Caco-2 (cell line): ENCODE measurements around the gene TENT5A. TPM values are rescaled to one million over a fixed set of nuclear protein-coding genes. Genes with fewer than 3 reads are reported as not detected.
"Not testable (repeated sequence)": the region's sequence is repeated elsewhere in the genome, so short reads cannot be mapped to it uniquely, and the experiment has no call there.

ENCODE experiments used
- BruUV-seq: library from RNA; stranded (reverse); fragments of 400-500 nt; replicated peaks from 2 replicates; lab custom pipeline; 2021; lab: Mats Ljungman, UMichigan
- CTCF ChIA-PET: fragments of 300-600 bp; sonication (Branson Sonifier 250); formaldehyde crosslinking; loops from one replicate; lab custom pipeline; 2022; ENCODE audit warnings: antibody characterized with exemption; lab: Charles Lee
- POLR2A ChIA-PET: fragments of 300-600 bp; sonication (Branson Sonifier 250); formaldehyde crosslinking; loops from one replicate; lab custom pipeline; 2022; ENCODE audit warnings: antibody characterized with exemption; lab: Charles Lee
- DNase-seq, 2 experiments: peaks; one replicate each; pipeline versions ENCODE4 v3.0.0 to v3.0.0-alpha.2; 2020 to 2022
- H3K27me3 ChIP-seq: replicated peaks from 2 replicates; pipeline ENCODE4 v1.6.0; 2011; ENCODE audit warnings: low read length; ENCODE audit not compliant: control insufficient read depth, insufficient read depth
- H3K36me3 ChIP-seq: 2 replicates; pipeline ENCODE4 v1.5.1; 2011; ENCODE audit warnings: low read length; ENCODE audit not compliant: control insufficient read depth, insufficient read depth
- H3K4me1 ChIP-seq: fragments of 250-450 bp; sonication (Bioruptor Pico); 2 replicates; pipeline ENCODE4 v1.5.1; 2020; ENCODE audit warnings: mild to moderate bottlenecking
- H3K4me3 ChIP-seq: 2 replicates; pipeline ENCODE4 v1.5.1; 2011; ENCODE audit warnings: low read depth, mild to moderate bottlenecking, control low read depth, low read length
- H3K9me3 ChIP-seq: fragments of 250-450 bp; sonication (Bioruptor Pico); 2 replicates; pipeline ENCODE4 v1.5.1; 2020; ENCODE audit warnings: mild to moderate bottlenecking, moderate library complexity
- H3K27ac Mint-ChIP-seq: one replicate; pipeline ENCODE4 v1.8.0; 2022; ENCODE audit warnings: mixed read lengths; ENCODE audit not compliant: unreplicated experiment
- H3K27me3 Mint-ChIP-seq: one replicate; pipeline ENCODE4 v1.8.0; 2022; ENCODE audit warnings: mixed read lengths; ENCODE audit not compliant: insufficient read depth, unreplicated experiment
- H3K36me3 Mint-ChIP-seq: one replicate; pipeline ENCODE4 v1.8.0; 2022; ENCODE audit warnings: mild to moderate bottlenecking, mixed read lengths; ENCODE audit not compliant: insufficient read depth, unreplicated experiment
- H3K4me1 Mint-ChIP-seq: one replicate; pipeline ENCODE4 v1.8.0; 2022; ENCODE audit warnings: low read depth, mixed read lengths; ENCODE audit not compliant: unreplicated experiment
- H3K4me3 Mint-ChIP-seq: one replicate; pipeline ENCODE4 v1.8.0; 2022; ENCODE audit warnings: mild to moderate bottlenecking, moderate library complexity, mixed read lengths; ENCODE audit not compliant: unreplicated experiment
- H3K9me3 Mint-ChIP-seq: one replicate; pipeline ENCODE4 v1.8.0; 2022; ENCODE audit warnings: mixed read lengths; ENCODE audit not compliant: unreplicated experiment
- CTCF ChIP-seq, 2 experiments: fragments of 200-600 bp in 1 of 2; IDR thresholded peaks; 1 replicate in 1 of 2; 2 replicates in 1 of 2; pipeline versions ENCODE4 v1.5.1 to v1.8.0; 2011 to 2022; ENCODE audit warnings: antibody characterized with exemption in 1 of 2, control low read depth in 1 of 2, inconsistent platforms in 1 of 2, low read depth in 1 of 2, low read length in 1 of 2, mild to moderate bottlenecking in 1 of 2, moderate library complexity in 1 of 2; ENCODE audit not compliant: insufficient read depth in 1 of 2, severe bottlenecking in 1 of 2, unreplicated experiment in 1 of 2
- intact Hi-C: fragments of 100-400 bp; cut with micrococcal nuclease; formaldehyde crosslinking; loops from one replicate; pipeline ENCODE4 v1.10.0; 2022; ENCODE audit not compliant: unreplicated experiment
- total RNA-seq: library from RNA; stranded (reverse); gene quantifications from 2 replicates; pipeline ENCODE4 v1.2.3, GENCODE V29; 2022

TENT5A gene
- total RNA-seq, 1 experiment from 2014 or later, result 45.0 TPM

- Mint-ChIP-seq H3K27ac (peak overlapping the region; percentile 8), H3K9me3 (no peaks in the 10 kb centered on the region), H3K4me1 (peaks cover 7% of the 10 kb centered on the region), H3K36me3 (peaks cover 45% of the 10 kb centered on the region), H3K4me3 (no peak overlapping the region), H3K27me3 (no peaks in the 10 kb centered on the region)
- H3K4me3 ChIP-seq, result no peak overlapping the region
- no peak for DNase-seq
- peaks cover 8% of the 10 kb centered on the region; the same call in 1 of the 2 replicates for H3K4me1 ChIP-seq
- no peaks in the 10 kb centered on the region for H3K27me3 ChIP-seq
- no TSS peak for BruUV-seq
- ChIA-PET CTCF (no interaction called here), POLR2A (no interaction called here)
- no peaks in the 10 kb centered on the region for H3K9me3 ChIP-seq
- no peak for TF ChIP-seq CTCF (IDR thresholded peaks at IDR 0.05; ENCODE audit: insufficient read depth in 1 of 2, low read depth in 1 of 2, low read length in 1 of 2, severe bottlenecking in 1 of 2, unreplicated experiment in 1 of 2)
- intact Hi-C loops, result no loop called here
- H3K36me3 ChIP-seq, result no peaks in the 10 kb centered on the region
Measured at GRCh38 chr6:81743649-81744048, 8.8 kb downstream of the TENT5A start.

- H3K9me3 ChIP-seq, result no peaks in the 10 kb centered on the region
- Mint-ChIP-seq H3K4me3 (no peak overlapping the region), H3K36me3 (peaks cover 25% of the 10 kb centered on the region), H3K4me1 (no peaks in the 10 kb centered on the region), H3K27ac (no peak overlapping the region), H3K27me3 (no peaks in the 10 kb centered on the region), H3K9me3 (no peaks in the 10 kb centered on the region)
- no peak for TF ChIP-seq CTCF (IDR thresholded peaks at IDR 0.05; ENCODE audit: insufficient read depth in 1 of 2, low read depth in 1 of 2, low read length in 1 of 2, severe bottlenecking in 1 of 2, unreplicated experiment in 1 of 2)
- intact Hi-C loops, result no loop called here
- no TSS peak for BruUV-seq
- POLR2A ChIA-PET, result no interaction called here
- H3K36me3 ChIP-seq, result no peaks in the 10 kb centered on the region
- H3K4me3 ChIP-seq, result no peak overlapping the region
- H3K27me3 ChIP-seq, result no peaks in the 10 kb centered on the region
- DNase-seq, result no peak
- no peaks in the 10 kb centered on the region for H3K4me1 ChIP-seq
- CTCF ChIA-PET, result no interaction called here
Measured at GRCh38 chr6:81741689-81742088, 10.8 kb downstream of the TENT5A start.

GRCh38 chr6:81740591-81740990, 11.9 kb downstream of the TENT5A start:
- H3K27me3 ChIP-seq, CTCF ChIA-PET, H3K27ac Mint-ChIP-seq, DNase-seq, H3K4me3 ChIP-seq, POLR2A ChIA-PET, H3K27me3 Mint-ChIP-seq, H3K4me1 ChIP-seq, H3K9me3 ChIP-seq, H3K4me1 Mint-ChIP-seq, H3K4me3 Mint-ChIP-seq, BruUV-seq, H3K9me3 Mint-ChIP-seq, H3K36me3 ChIP-seq, intact Hi-C loops: not testable (repeated sequence)
- H3K36me3 Mint-ChIP-seq, result peaks cover 18% of the 10 kb centered on the region
